ENCODE measurements around the gene PLAAT5.

PLAAT5 gene

DNA sequence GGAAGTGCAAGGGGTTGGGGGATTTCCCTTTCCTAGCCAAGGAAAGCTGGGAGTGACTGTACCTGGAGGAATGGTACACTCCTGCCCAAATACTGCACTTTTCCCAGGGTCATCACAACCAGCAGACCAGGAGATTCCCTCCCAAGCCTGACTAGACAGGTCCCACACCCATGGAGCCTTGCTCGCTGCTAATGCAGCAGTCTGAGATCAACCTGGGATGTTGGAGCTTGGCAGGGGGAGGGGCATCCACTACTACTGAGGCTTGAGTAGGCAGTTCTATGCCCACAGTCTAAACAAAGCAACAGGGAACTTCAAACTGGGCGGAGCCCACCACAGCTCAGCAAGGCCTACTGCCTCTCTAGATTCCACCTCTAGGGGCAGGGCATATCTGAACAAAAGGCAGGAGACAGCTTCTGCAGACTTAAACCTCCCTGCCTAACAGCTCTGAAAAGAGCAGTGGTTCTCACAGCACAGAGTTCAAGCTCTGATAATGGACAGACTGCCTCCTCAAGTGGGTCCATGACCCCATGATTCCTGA lies 62.9 kb downstream of the PLAAT5 start:
- Histone ChIP-seq H3K36me3 (ENCODE audit: insufficient read depth, low read length) (no peaks in the 10 kb centered on the region), H3K9ac (ENCODE audit: low read depth, low read length) (no peak overlapping the region), H3K4me1 (ENCODE audit: control insufficient read depth, insufficient read depth, low read length) (no peaks in the 10 kb centered on the region), H3K9me3 (replicated peaks; ENCODE audit: low read length) (no peaks in the 10 kb centered on the region), H3K4me2 (ENCODE audit: low read length) (no peak overlapping the region), H3K27me3 (ENCODE audit: control insufficient read depth, insufficient read depth, low read length) (no peaks in the 10 kb centered on the region), H3K4me3 (ENCODE audit: low read length) (no peak overlapping the region)

DNA sequence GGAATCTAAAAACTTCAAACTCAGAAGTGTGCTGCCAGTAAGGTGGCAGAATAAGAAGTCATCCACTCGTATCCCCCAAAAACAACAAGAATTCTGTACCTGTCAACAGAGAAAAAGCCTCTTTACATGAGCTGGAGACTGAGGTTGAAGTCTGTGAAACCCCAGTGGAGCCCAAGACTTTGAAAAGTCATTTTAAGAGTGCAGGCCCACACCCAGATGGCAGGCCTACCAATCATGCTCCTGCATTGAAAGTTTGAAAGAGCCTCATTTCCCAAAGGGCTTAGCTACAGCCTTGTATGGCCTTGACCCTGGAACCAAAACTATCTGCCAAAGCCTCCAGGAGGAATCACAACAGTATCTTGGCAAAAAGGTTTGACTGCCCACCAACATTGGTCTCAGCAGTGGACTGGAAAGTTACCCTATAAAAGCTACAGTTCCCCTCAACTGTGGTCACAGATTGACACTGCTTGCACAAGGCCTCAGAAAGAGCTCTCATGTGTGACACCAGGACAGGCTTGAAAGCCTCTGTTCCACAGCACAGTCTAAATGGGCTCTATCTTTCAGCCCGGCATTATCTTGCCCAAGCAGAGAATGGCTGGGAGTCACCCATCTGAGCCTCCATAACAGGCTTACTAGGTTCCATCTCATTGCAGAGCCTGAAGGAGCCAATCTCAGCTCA lies 73.7 kb downstream of the PLAAT5 start:
- Histone ChIP-seq H3K27me3 (ENCODE audit: control insufficient read depth, insufficient read depth, low read length) (peaks cover 4% of the 10 kb centered on the region), H3K4me1 (ENCODE audit: control insufficient read depth, insufficient read depth, low read length) (no peaks in the 10 kb centered on the region), H3K36me3 (ENCODE audit: insufficient read depth, low read length) (no peaks in the 10 kb centered on the region), H3K4me3 (ENCODE audit: low read length) (no peak overlapping the region), H3K9ac (ENCODE audit: low read depth, low read length) (no peak overlapping the region), H3K4me2 (ENCODE audit: low read length) (no peak overlapping the region), H3K9me3 (replicated peaks; ENCODE audit: low read length) (no peaks in the 10 kb centered on the region)

All from skeletal muscle satellite cell (primary cell).